DOHH2 (cell line): ENCODE results near the gene STAT5B.

Source experiments
- H3F3A ChIP-seq: fragments of 200-600 bp; sonication (generic), shearing (Covaris generic); 2 replicates; pipeline ENCODE4 v1.6.0; 2016; ENCODE audit warnings: antibody characterized with exemption, mild to moderate bottlenecking; ENCODE audit not compliant: control insufficient read depth, insufficient read depth
- H3K27ac ChIP-seq: fragments of 200-600 bp; sonication (generic); 2 replicates; pipeline ENCODE4 v1.5.1; 2014; ENCODE audit warnings: low read depth, mild to moderate bottlenecking, low read length, moderate library complexity
- H3K27me3 ChIP-seq: fragments of 200-600 bp; sonication (generic); 2 replicates; pipeline ENCODE4 v1.6.1; 2014; ENCODE audit warnings: mild to moderate bottlenecking, low read length, mixed read lengths; ENCODE audit not compliant: control insufficient read depth
- H3K36me3 ChIP-seq: fragments of 200-600 bp; sonication (generic); 2 replicates; pipeline ENCODE4 v1.6.1; 2014; ENCODE audit warnings: mild to moderate bottlenecking, low read length, moderate library complexity, mixed read lengths; ENCODE audit not compliant: control insufficient read depth
- H3K4me1 ChIP-seq: fragments of 200-600 bp; sonication (generic); 2 replicates; pipeline ENCODE4 v1.6.1; 2014; ENCODE audit warnings: mild to moderate bottlenecking, low read length, mixed read lengths; ENCODE audit not compliant: control insufficient read depth
- H3K4me2 ChIP-seq: fragments of 200-600 bp; sonication (generic); 2 replicates; pipeline ENCODE4 v1.6.0; 2014; ENCODE audit warnings: mild to moderate bottlenecking, low read length, moderate library complexity
- H3K4me3 ChIP-seq: fragments of 200-600 bp; sonication (generic); 2 replicates; pipeline ENCODE4 v1.5.1; 2014; ENCODE audit warnings: mild to moderate bottlenecking, low read length, mixed read lengths
- H3K79me2 ChIP-seq: fragments of 200-600 bp; sonication (generic); 2 replicates; pipeline ENCODE4 v1.6.1; 2014; ENCODE audit warnings: mild to moderate bottlenecking, low read length, mixed read lengths; ENCODE audit not compliant: control insufficient read depth
- H3K9me2 ChIP-seq: fragments of 200-600 bp; sonication (generic); replicated peaks from 2 replicates; pipeline ENCODE4 v1.6.1; 2014; ENCODE audit warnings: mild to moderate bottlenecking, low read length, mixed read lengths; ENCODE audit not compliant: control insufficient read depth
- H3K9me3 ChIP-seq: fragments of 200-600 bp; sonication (generic); 2 replicates; pipeline ENCODE4 v1.6.1; 2014; ENCODE audit warnings: antibody characterized with exemption, low read length, mixed read lengths; ENCODE audit not compliant: control insufficient read depth, insufficient read depth
- H4K20me1 ChIP-seq: fragments of 200-600 bp; sonication (generic); 2 replicates; pipeline ENCODE4 v1.6.0; 2014; ENCODE audit warnings: low read depth, mild to moderate bottlenecking, antibody characterized with exemption, low read length, moderate library complexity; ENCODE audit not compliant: control insufficient read depth, insufficient read depth
- CTCF ChIP-seq: fragments of 200-600 bp; sonication (generic); IDR thresholded peaks from one replicate; pipeline ENCODE4 v1.5.1; 2014; ENCODE audit warnings: antibody characterized with exemption, mild to moderate bottlenecking, low read depth, low read length; ENCODE audit not compliant: poor library complexity, severe bottlenecking
- EZH2phosphoT487 ChIP-seq: fragments of 200-600 bp; sonication (generic); IDR thresholded peaks from 2 replicates; pipeline ENCODE4 v1.6.1; 2017; ENCODE audit warnings: borderline replicate concordance, mild to moderate bottlenecking, antibody characterized with exemption, low read length, moderate library complexity, mixed read lengths

STAT5B gene

GRCh38 chr17:42296012-42296411 is 19.8 kb upstream of the STAT5B start:
- Histone ChIP-seq H3K9me3 (no peaks in the 10 kb centered on the region), H3K27me3 (no peaks in the 10 kb centered on the region), H3F3A (no peaks in the 10 kb centered on the region), H3K4me2 (no peak overlapping the region), H3K27ac (no peak overlapping the region), H3K9me2 (no peaks in the 10 kb centered on the region), H4K20me1 (no peaks in the 10 kb centered on the region), H3K36me3 (peaks cover 5% of the 10 kb centered on the region; the same call in 1 of the 2 replicates), H3K79me2 (no peaks in the 10 kb centered on the region), H3K4me1 (no peaks in the 10 kb centered on the region), H3K4me3 (no peak overlapping the region)
- TF ChIP-seq EZH2phosphoT487 (no peak), CTCF (no peak)

- no peaks in the 10 kb centered on the region; the same call in 1 of the 2 replicates for H4K20me1 ChIP-seq
- H3K4me2 ChIP-seq, result no peak overlapping the region
- H3K27me3 ChIP-seq, result peaks cover under 1% of the 10 kb centered on the region; the same call in 1 of the 2 replicates
- peaks cover 5% of the 10 kb centered on the region; the same call in 1 of the 2 replicates for H3K36me3 ChIP-seq
- H3K4me3 ChIP-seq, result no peak overlapping the region
- no peaks in the 10 kb centered on the region for H3K79me2 ChIP-seq
- H3K9me2 ChIP-seq, result no peaks in the 10 kb centered on the region
- TF ChIP-seq EZH2phosphoT487, result no peak
- no peak for TF ChIP-seq CTCF
- H3F3A ChIP-seq, result no peaks in the 10 kb centered on the region
- H3K4me1 ChIP-seq, result peaks cover 1% of the 10 kb centered on the region
- no peaks in the 10 kb centered on the region for H3K9me3 ChIP-seq
- H3K27ac ChIP-seq, result no peak overlapping the region
Observed at GRCh38 chr17:42294469-42295398, 18.5 kb upstream of the STAT5B start.

GRCh38 chr17:42291129-42291528 is 14.9 kb upstream of the STAT5B start:
- no peaks in the 10 kb centered on the region; the same call in 1 of the 2 replicates for H4K20me1 ChIP-seq
- H3K4me2 ChIP-seq, result no peak overlapping the region
- peaks cover 5% of the 10 kb centered on the region; the same call in 1 of the 2 replicates for H3K36me3 ChIP-seq
- H3F3A ChIP-seq, result no peaks in the 10 kb centered on the region
- H3K27me3 ChIP-seq, result peaks cover 11% of the 10 kb centered on the region; the same call in 1 of the 2 replicates
- H3K9me2 ChIP-seq, result no peaks in the 10 kb centered on the region
- TF ChIP-seq CTCF (no peak), EZH2phosphoT487 (no peak)
- no peaks in the 10 kb centered on the region; the same call in 1 of the 2 replicates for H3K79me2 ChIP-seq
- H3K4me3 ChIP-seq, result no peak overlapping the region
- no peaks in the 10 kb centered on the region for H3K9me3 ChIP-seq
- peaks cover 36% of the 10 kb centered on the region for H3K4me1 ChIP-seq
- no peak overlapping the region for H3K27ac ChIP-seq
